ENCODE measurements around the gene ISLR2. TPM values are rescaled to one million over a fixed set of nuclear protein-coding genes. Genes with fewer than 3 reads are reported as not detected.

ISLR2 gene
- total and polyA plus RNA-seq, 4 donors, result 5.2 to 16.7 (median 11.3) TPM

GRCh38 chr15:74134387-74135027 lies 4.1 kb downstream of the ISLR2 start:
- Histone ChIP-seq H3K4me3 (ENCODE audit: low read depth, low read length) (no peak overlapping the region), H3K27ac (ENCODE audit: low read depth, low read length) (no peak overlapping the region), H3K9me3 (ENCODE audit: control insufficient read depth, insufficient read depth, low read length) (no peaks in the 10 kb centered on the region), H3K4me1 (ENCODE audit: control insufficient read depth, insufficient read depth, low read length) (peaks cover 75% of the 10 kb centered on the region), H3K36me3 (ENCODE audit: control insufficient read depth, insufficient read depth, low read length) (peaks cover 11% of the 10 kb centered on the region), H3K27me3 (ENCODE audit: control insufficient read depth, insufficient read depth, low read length) (peaks cover 72% of the 10 kb centered on the region)
- DNase-seq (ENCODE audit: low read depth in 4 of 6, low spot score in 6 of 6), result peak in 2 of 6 donors; percentile 58 to 72
- 11% methylated on average over 53 of the region's 53 CpGs for WGBS (ENCODE audit: insufficient coverage)

- Histone ChIP-seq H3K9me3 (ENCODE audit: control insufficient read depth, insufficient read depth, low read length) (no peaks in the 10 kb centered on the region), H3K36me3 (ENCODE audit: control insufficient read depth, insufficient read depth, low read length) (peaks cover 11% of the 10 kb centered on the region), H3K4me1 (ENCODE audit: control insufficient read depth, insufficient read depth, low read length) (peaks cover 69% of the 10 kb centered on the region), H3K27ac (ENCODE audit: low read depth, low read length) (no peak overlapping the region), H3K27me3 (ENCODE audit: control insufficient read depth, insufficient read depth, low read length) (peaks cover 67% of the 10 kb centered on the region), H3K4me3 (ENCODE audit: low read depth, low read length) (no peak overlapping the region)
- WGBS (ENCODE audit: insufficient coverage), result 7% methylated on average over 26 of the region's 27 CpGs
- DNase-seq (ENCODE audit: low read depth in 4 of 6, low spot score in 6 of 6), result peak in 1 of 6 donors; percentile 38
Measured at GRCh38 chr15:74135041-74135565, 4.7 kb downstream of the ISLR2 start.

DNA sequence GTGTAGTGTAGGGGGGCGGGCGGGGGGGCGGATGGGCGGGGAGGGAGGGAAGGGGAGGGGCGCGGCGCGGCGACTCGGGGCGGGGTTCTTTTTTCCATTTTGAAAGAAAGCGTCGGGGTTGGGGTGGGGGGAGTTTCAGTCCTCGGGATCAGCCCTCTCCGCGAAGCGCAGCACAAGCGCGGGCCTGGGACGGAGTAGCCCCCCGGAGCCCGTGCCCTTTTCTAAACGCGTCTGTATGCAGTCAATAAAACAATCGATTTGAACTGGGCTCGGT lies 6.1 kb downstream of the ISLR2 start:
- no peak for DNase-seq (ENCODE audit: low read depth in 4 of 6, low spot score in 6 of 6)
- WGBS (ENCODE audit: insufficient coverage), result under 1% methylated on average over 22 of the region's 26 CpGs
- H3K36me3 ChIP-seq (ENCODE audit: control insufficient read depth, insufficient read depth, low read length), result peaks cover 11% of the 10 kb centered on the region
- H3K9me3 ChIP-seq (ENCODE audit: control insufficient read depth, insufficient read depth, low read length), result no peaks in the 10 kb centered on the region
- H3K4me3 ChIP-seq (ENCODE audit: low read depth, low read length), result peak overlapping the region; percentile 61
- peak overlapping the region; percentile 58 for H3K27ac ChIP-seq (ENCODE audit: low read depth, low read length)
- H3K27me3 ChIP-seq (ENCODE audit: control insufficient read depth, insufficient read depth, low read length), result peaks cover 53% of the 10 kb centered on the region
- H3K4me1 ChIP-seq (ENCODE audit: control insufficient read depth, insufficient read depth, low read length), result peaks cover 56% of the 10 kb centered on the region

- peak in 2 of 6 donors; percentile 33 to 63 for DNase-seq (ENCODE audit: low read depth in 4 of 6, low spot score in 6 of 6)
- Histone ChIP-seq H3K4me1 (ENCODE audit: control insufficient read depth, insufficient read depth, low read length) (peaks cover 53% of the 10 kb centered on the region), H3K4me3 (ENCODE audit: low read depth, low read length) (peak overlapping the region; percentile 61), H3K36me3 (ENCODE audit: control insufficient read depth, insufficient read depth, low read length) (peaks cover 11% of the 10 kb centered on the region), H3K27me3 (ENCODE audit: control insufficient read depth, insufficient read depth, low read length) (peaks cover 48% of the 10 kb centered on the region), H3K9me3 (ENCODE audit: control insufficient read depth, insufficient read depth, low read length) (no peaks in the 10 kb centered on the region), H3K27ac (ENCODE audit: low read depth, low read length) (peak overlapping the region; percentile 58)
- 22% methylated on average over 18 of the region's 18 CpGs for WGBS (ENCODE audit: insufficient coverage)
Measured at GRCh38 chr15:74136814-74137536, 6.6 kb downstream of the ISLR2 start.

- no peaks in the 10 kb centered on the region for H3K9me3 ChIP-seq (ENCODE audit: control insufficient read depth, insufficient read depth, low read length)
- H3K27me3 ChIP-seq (ENCODE audit: control insufficient read depth, insufficient read depth, low read length), result peaks cover 43% of the 10 kb centered on the region
- H3K27ac ChIP-seq (ENCODE audit: low read depth, low read length), result no peak overlapping the region
- H3K4me1 ChIP-seq (ENCODE audit: control insufficient read depth, insufficient read depth, low read length), result peaks cover 51% of the 10 kb centered on the region
- no CpG with 5 or more reads among the region's 2 CpGs for WGBS (ENCODE audit: insufficient coverage)
- peak in 1 of 6 donors; percentile 49 for DNase-seq (ENCODE audit: low read depth in 4 of 6, low spot score in 6 of 6)
- H3K4me3 ChIP-seq (ENCODE audit: low read depth, low read length), result no peak overlapping the region
- peaks cover 11% of the 10 kb centered on the region for H3K36me3 ChIP-seq (ENCODE audit: control insufficient read depth, insufficient read depth, low read length)
Measured at GRCh38 chr15:74137537-74137894, 7.1 kb downstream of the ISLR2 start.

DNA sequence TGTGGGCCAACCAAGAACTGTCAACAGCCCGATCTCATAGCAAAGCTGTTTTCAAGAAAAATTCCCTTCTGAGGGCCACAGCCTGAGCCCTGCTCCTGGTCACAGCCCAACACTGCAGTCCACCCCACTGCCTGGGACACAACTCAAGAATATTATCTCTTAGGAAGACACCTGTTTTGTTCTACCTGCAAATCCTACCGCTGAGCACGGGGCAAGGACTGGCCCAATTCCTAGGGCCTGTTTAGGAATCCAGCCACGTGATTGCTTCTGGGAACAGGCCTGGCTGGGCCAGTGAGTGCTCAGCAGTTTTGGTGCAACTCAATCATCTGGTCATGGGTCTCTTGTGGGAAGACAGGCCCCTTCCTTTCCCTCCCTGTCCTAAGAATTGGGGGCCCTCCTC lies 8.3 kb downstream of the ISLR2 start:
- no peak overlapping the region for H3K27ac ChIP-seq (ENCODE audit: low read depth, low read length)
- H3K36me3 ChIP-seq (ENCODE audit: control insufficient read depth, insufficient read depth, low read length), result peaks cover 2% of the 10 kb centered on the region
- H3K9me3 ChIP-seq (ENCODE audit: control insufficient read depth, insufficient read depth, low read length), result no peaks in the 10 kb centered on the region
- no peak overlapping the region for H3K4me3 ChIP-seq (ENCODE audit: low read depth, low read length)
- H3K27me3 ChIP-seq (ENCODE audit: control insufficient read depth, insufficient read depth, low read length), result peaks cover 32% of the 10 kb centered on the region
- DNase-seq (ENCODE audit: low read depth in 4 of 6, low spot score in 6 of 6), result no peak
- H3K4me1 ChIP-seq (ENCODE audit: control insufficient read depth, insufficient read depth, low read length), result peaks cover 40% of the 10 kb centered on the region
- 85% methylated on average over 4 of the region's 4 CpGs for WGBS (ENCODE audit: insufficient coverage)

DNA sequence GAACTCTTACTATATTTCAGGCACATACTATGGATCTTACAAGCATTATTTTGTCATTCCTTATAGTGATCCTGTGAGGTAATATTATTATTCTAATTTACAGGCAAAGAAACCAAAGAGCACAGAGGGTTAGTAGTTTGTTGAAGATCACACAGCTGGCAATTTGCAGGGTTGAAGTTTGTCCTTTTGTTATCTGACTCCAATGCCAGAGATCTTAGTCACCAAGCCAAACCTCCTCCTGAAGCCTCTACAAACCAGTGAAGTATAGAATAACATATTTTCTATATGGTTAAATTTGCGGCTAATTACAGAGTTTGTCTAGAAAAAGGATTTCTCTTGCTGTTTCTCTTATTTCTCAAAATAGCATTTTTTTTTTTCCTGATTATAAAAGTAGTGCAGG lies 11.2 kb downstream of the ISLR2 start:
- Histone ChIP-seq H3K4me3 (ENCODE audit: low read depth, low read length) (no peak overlapping the region), H3K36me3 (ENCODE audit: control insufficient read depth, insufficient read depth, low read length) (no peaks in the 10 kb centered on the region), H3K4me1 (ENCODE audit: control insufficient read depth, insufficient read depth, low read length) (peaks cover 12% of the 10 kb centered on the region), H3K9me3 (ENCODE audit: control insufficient read depth, insufficient read depth, low read length) (no peaks in the 10 kb centered on the region), H3K27ac (ENCODE audit: low read depth, low read length) (no peak overlapping the region), H3K27me3 (ENCODE audit: control insufficient read depth, insufficient read depth, low read length) (peaks cover 5% of the 10 kb centered on the region)
- DNase-seq (ENCODE audit: low read depth in 4 of 6, low spot score in 6 of 6), result no peak
- no CpG with 5 or more reads among the region's 1 CpG for WGBS (ENCODE audit: insufficient coverage)

GRCh38 chr15:74144153-74144775 lies 13.9 kb downstream of the ISLR2 start:
- no peaks in the 10 kb centered on the region for H3K36me3 ChIP-seq (ENCODE audit: control insufficient read depth, insufficient read depth, low read length)
- H3K27ac ChIP-seq (ENCODE audit: low read depth, low read length), result no peak overlapping the region
- DNase-seq (ENCODE audit: low read depth in 4 of 6, low spot score in 6 of 6), result no peak
- no peaks in the 10 kb centered on the region for H3K27me3 ChIP-seq (ENCODE audit: control insufficient read depth, insufficient read depth, low read length)
- WGBS (ENCODE audit: insufficient coverage), result 79% methylated on average over 4 of the region's 6 CpGs
- no peaks in the 10 kb centered on the region for H3K4me1 ChIP-seq (ENCODE audit: control insufficient read depth, insufficient read depth, low read length)
- H3K9me3 ChIP-seq (ENCODE audit: control insufficient read depth, insufficient read depth, low read length), result no peaks in the 10 kb centered on the region
- H3K4me3 ChIP-seq (ENCODE audit: low read depth, low read length), result no peak overlapping the region

DNA sequence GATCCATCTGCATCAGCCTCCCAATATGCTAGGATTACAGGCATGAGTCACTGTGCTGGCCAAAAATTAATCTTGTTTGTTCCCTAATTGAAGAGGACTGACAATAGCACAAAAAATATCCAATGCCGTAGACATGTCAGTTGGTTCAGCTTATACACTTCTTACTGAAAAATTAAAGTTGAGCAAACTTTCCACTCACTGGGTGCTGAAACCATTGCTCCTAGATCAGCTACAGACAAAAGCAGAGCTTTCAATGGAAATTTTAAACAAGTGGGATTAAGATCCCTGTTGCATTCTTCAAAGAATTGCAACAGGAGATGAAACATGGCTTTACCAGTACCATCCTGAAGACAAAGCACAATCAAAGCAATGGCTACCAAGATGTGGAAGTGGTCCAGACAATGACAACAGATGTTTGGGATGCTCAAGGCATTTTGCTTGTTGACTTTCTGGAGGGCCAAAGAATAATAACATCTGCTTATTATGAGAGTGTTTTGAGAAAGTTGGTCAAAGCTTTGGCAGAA lies 16.0 kb downstream of the ISLR2 start:
- Histone ChIP-seq H3K9me3 (ENCODE audit: control insufficient read depth, insufficient read depth, low read length) (no peaks in the 10 kb centered on the region), H3K4me3 (ENCODE audit: low read depth, low read length) (no peak overlapping the region), H3K27me3 (ENCODE audit: control insufficient read depth, insufficient read depth, low read length) (no peaks in the 10 kb centered on the region), H3K4me1 (ENCODE audit: control insufficient read depth, insufficient read depth, low read length) (no peaks in the 10 kb centered on the region), H3K27ac (ENCODE audit: low read depth, low read length) (no peak overlapping the region), H3K36me3 (ENCODE audit: control insufficient read depth, insufficient read depth, low read length) (no peaks in the 10 kb centered on the region)
- 100% methylated on average over 1 of the region's 1 CpG for WGBS (ENCODE audit: insufficient coverage)
- no peak for DNase-seq (ENCODE audit: low read depth in 4 of 6, low spot score in 6 of 6)
